GM12891 (cell line): Measurements from ENCODE around the gene GRIN2A.

Experiments
- PAX5 ChIP-seq: IDR thresholded peaks from 2 replicates; pipeline ENCODE4 v1.6.1; 2011; ENCODE audit warnings: low read length, moderate library complexity, mild to moderate bottlenecking; ENCODE audit not compliant: insufficient read depth, severe bottlenecking
- POLR2A ChIP-seq: IDR thresholded peaks from 2 replicates; pipeline ENCODE4 v1.6.1; 2011; ENCODE audit warnings: low read depth, low read length, control low read depth
- TAF1 ChIP-seq: IDR thresholded peaks from 2 replicates; pipeline ENCODE4 v1.6.1; 2011; ENCODE audit warnings: low read depth, low read length, control low read depth

- no peak for TF ChIP-seq TAF1
- no peak for TF ChIP-seq PAX5
- no peak for TF ChIP-seq POLR2A
These were observed 71.0 kb downstream of the GRIN2A start for GRCh38 chr16:10111156-10111761.
